ENCODE data around the gene DPAGT1. TPM values are rescaled to one million over a fixed set of nuclear protein-coding genes. Genes with fewer than 3 reads are reported as not detected.
"Not testable (repeated sequence)": the region's sequence is repeated elsewhere in the genome, so short reads cannot be mapped to it uniquely, and the experiment has no call there.

Gene DPAGT1
- total RNA-seq, 2 donors from 2014 or later = 26.7 to 62.6 TPM

- Histone ChIP-seq H3K9me3 (no peaks in the 10 kb centered on the region), H3K4me3 (peak within 1 kb of the TSS; percentile 73 to 74), H3K4me1 (peaks cover 52% of the 10 kb centered on the region), H3K27ac (peak within 1 kb of the TSS; percentile 66 to 89 (median 89)), H3K36me3 (replicated peaks in 1 of 2; ENCODE audit: insufficient read depth in 1 of 2, low read depth in 2 of 2) (peaks cover 7 to 12% of the 10 kb centered on the region in 2 donors), H3K27me3 (no peaks in the 10 kb centered on the region)
- ATAC-seq (peak; percentile 96), DNase-seq (peak; percentile 97 to 99 (median 98))
- TF ChIP-seq POLR2A (IDR thresholded peaks at IDR 0.05) = peak; percentile 63 to 88 (median 84)
- peak in 1 of 7 experiments; percentile 30 for TF ChIP-seq CTCF (IDR thresholded peaks at IDR 0.05)
- WGBS, 2 donors = 1% methylated on average over 19 to 49 of the region's 49 CpGs
- intact Hi-C loops (cut with DNase I) = no loop called here
These were observed 34.1 kb downstream of the DPAGT1 start, which contains the start of gene VPS11 for GRCh38 chr11:119067371-119068222. TSS of gene VPS11 (plus strand) at chr11:119067818. CDS start at chr11:119067824, 6 bp downstream.

GRCh38 chr11:119065369-119065768 lies 36.3 kb downstream of the DPAGT1 start:
- no peaks in the 10 kb centered on the region for H3K36me3 ChIP-seq (replicated peaks in 1 of 2; ENCODE audit: insufficient read depth in 1 of 2, low read depth in 2 of 2)
- TF ChIP-seq CTCF (IDR thresholded peaks at IDR 0.05) = peak in 2 of 7 experiments; percentile 3 to 28
- TF ChIP-seq POLR2A (IDR thresholded peaks at IDR 0.05) = no peak

GRCh38 chr11:119062779-119063178 lies 38.9 kb downstream of the DPAGT1 start:
- Histone ChIP-seq H3K27me3 (no peaks in the 10 kb centered on the region), H3K9me3 (no peaks in the 10 kb centered on the region), H3K4me1 (peaks cover 57% of the 10 kb centered on the region), H3K27ac (peak overlapping the region in 3 of 4 donors; percentile 59 to 75 (median 67)), H3K4me3 (no peak overlapping the region), H3K36me3 (replicated peaks in 1 of 2; ENCODE audit: insufficient read depth in 1 of 2, low read depth in 2 of 2) (no peaks in the 10 kb centered on the region)
- TF ChIP-seq CTCF (IDR thresholded peaks at IDR 0.05) = no peak
- TF ChIP-seq POLR2A (IDR thresholded peaks at IDR 0.05) = no peak
- WGBS, 2 donors = 58 to 59% methylated on average over 5 of the region's 5 CpGs
- intact Hi-C loops (cut with DNase I) = no loop called here
- DNase-seq = peak; percentile 63 to 78 (median 72)
- ATAC-seq = no peak

More at GRCh38 chr11:119065369-119065768, 36.3 kb downstream of the DPAGT1 start:
- no peaks in the 10 kb centered on the region for H3K27me3 ChIP-seq
- ATAC-seq = no peak
- H3K27ac ChIP-seq = peak overlapping the region in 2 of 4 donors; percentile 0 to 10
- H3K4me1 ChIP-seq = peaks cover 66% of the 10 kb centered on the region
- 74 to 83% methylated on average over 4 of the region's 4 CpGs for WGBS, 2 donors
- no peak for DNase-seq
- intact Hi-C loops (cut with DNase I) = no loop called here
- H3K4me3 ChIP-seq = no peak overlapping the region
- H3K9me3 ChIP-seq = no peaks in the 10 kb centered on the region

- ATAC-seq = peak; percentile 31
- Histone ChIP-seq H3K27me3 (no peaks in the 10 kb centered on the region), H3K4me3 (no peak overlapping the region), H3K4me1 (peaks cover 50% of the 10 kb centered on the region), H3K36me3 (replicated peaks in 1 of 2; ENCODE audit: insufficient read depth in 1 of 2, low read depth in 2 of 2) (no peaks in the 10 kb centered on the region), H3K27ac (peak overlapping the region; percentile 48 to 75 (median 63)), H3K9me3 (no peaks in the 10 kb centered on the region)
- intact Hi-C loops (cut with DNase I) = no loop called here
- whole genome bisulfite sequencing, 2 donors = 20 to 76% methylated on average over 3 of the region's 3 CpGs
- TF ChIP-seq POLR2A (IDR thresholded peaks at IDR 0.05) (peak in 2 of 3 donors; percentile 33 to 54), CTCF (IDR thresholded peaks at IDR 0.05) (peak in 1 of 7 experiments; percentile 4)
- DNase-seq = peak; percentile 59 to 82 (median 80)
These were observed 40.4 kb downstream of the DPAGT1 start for GRCh38 chr11:119061256-119061655.

GRCh38 chr11:119059128-119059527 lies 42.5 kb downstream of the DPAGT1 start:
- H3K36me3 ChIP-seq (replicated peaks in 1 of 2; ENCODE audit: insufficient read depth in 1 of 2, low read depth in 2 of 2); ATAC-seq; H3K27me3 ChIP-seq; DNase-seq; H3K9me3 ChIP-seq; intact Hi-C loops (cut with DNase I); H3K4me3 ChIP-seq: not testable (repeated sequence)
- WGBS, 2 donors = 68% methylated on average over 9 of the region's 35 CpGs; no CpG with 5 or more reads in 1 of the 2 donors
- Histone ChIP-seq H3K4me1 (peaks cover 61% of the 10 kb centered on the region), H3K27ac (peak overlapping the region in 2 of 4 donors; percentile 16 to 42)
